ENCODE results near the gene TMPRSS5.
A peak's percentile ranks its signal among the peaks of the same experiment; 100 is the strongest.

TMPRSS5 gene

DNA sequence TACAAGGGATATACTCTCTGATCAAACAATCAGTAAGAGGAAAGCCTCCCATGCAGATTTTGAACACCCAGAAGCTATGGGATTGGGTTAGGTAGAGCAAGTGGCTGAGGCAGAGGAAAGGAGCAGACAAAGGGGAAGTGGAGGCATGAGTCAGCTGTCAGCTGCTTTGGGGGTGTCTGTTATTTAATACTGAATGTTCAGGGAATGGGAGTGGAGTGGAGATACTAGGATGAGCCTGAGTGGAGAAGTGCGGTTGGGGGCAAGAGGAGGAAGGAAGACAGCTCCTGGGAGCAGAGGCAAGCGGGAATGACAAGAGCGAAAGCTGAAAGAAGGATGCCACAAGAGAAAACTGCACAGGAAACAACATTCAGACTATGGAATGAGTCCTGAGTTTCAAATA, 22.7 kb upstream of the TMPRSS5 start:
- H3K4me3 ChIP-seq (ENCODE audit: control insufficient read depth, low read depth, low read length) = no peak overlapping the region
- DNase-seq (ENCODE audit: low read depth) = no peak
- TF ChIP-seq, protein P1, sequence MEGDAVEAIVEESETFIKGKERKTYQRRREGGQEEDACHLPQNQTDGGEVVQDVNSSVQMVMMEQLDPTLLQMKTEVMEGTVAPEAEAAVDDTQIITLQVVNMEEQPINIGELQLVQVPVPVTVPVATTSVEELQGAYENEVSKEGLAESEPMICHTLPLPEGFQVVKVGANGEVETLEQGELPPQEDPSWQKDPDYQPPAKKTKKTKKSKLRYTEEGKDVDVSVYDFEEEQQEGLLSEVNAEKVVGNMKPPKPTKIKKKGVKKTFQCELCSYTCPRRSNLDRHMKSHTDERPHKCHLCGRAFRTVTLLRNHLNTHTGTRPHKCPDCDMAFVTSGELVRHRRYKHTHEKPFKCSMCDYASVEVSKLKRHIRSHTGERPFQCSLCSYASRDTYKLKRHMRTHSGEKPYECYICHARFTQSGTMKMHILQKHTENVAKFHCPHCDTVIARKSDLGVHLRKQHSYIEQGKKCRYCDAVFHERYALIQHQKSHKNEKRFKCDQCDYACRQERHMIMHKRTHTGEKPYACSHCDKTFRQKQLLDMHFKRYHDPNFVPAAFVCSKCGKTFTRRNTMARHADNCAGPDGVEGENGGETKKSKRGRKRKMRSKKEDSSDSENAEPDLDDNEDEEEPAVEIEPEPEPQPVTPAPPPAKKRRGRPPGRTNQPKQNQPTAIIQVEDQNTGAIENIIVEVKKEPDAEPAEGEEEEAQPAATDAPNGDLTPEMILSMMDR (IDR thresholded peaks at IDR 0.05; ENCODE audit: control insufficient read depth, insufficient read depth, low read depth, low read length, missing control alignments) = no peak

DNA sequence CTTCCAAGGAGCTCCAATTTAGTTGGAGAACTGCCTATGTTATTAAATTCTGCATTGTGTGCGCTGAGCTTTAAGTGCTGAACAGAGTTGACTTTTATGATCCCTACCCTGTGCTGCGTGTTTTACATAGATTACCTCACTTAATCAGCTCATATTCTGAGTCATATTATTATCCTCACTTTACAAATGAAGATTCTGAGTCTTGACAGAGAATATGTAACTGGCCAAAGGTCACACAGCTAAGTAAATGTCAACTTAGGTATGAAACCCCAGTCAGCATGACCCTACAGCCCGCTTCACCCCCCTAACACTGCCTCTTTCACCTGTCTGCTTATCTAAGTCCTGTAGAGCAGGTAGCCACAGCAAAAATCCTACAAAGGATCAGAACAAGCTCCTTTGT, 19.8 kb upstream of the TMPRSS5 start:
- TF ChIP-seq, protein P1 (IDR thresholded peaks at IDR 0.05; ENCODE audit: control insufficient read depth, insufficient read depth, low read depth, low read length, missing control alignments) = no peak
- no peak overlapping the region for H3K4me3 ChIP-seq (ENCODE audit: control insufficient read depth, low read depth, low read length)
- no peak for DNase-seq (ENCODE audit: low read depth)

DNA sequence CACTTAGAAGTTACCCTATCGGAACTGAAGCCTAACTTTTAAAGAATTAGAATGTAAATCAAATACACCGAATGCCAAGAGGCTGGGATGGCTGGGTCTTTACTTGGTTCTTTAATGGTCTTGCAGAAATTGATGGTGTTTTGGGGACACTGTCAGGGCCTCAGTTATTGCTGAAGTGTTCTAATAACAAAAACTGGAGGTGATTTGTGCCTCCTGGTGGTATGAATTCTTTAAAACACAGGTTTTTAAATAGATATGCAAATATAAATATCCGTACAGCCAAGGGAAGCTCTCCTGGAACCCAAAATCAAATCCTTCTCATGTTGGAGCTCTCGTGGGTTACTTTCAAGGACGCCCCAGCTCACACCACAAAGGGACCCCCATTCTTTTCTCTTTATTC, 19.3 kb upstream of the TMPRSS5 start:
- TF ChIP-seq, protein P1 (IDR thresholded peaks at IDR 0.05; ENCODE audit: control insufficient read depth, insufficient read depth, low read depth, low read length, missing control alignments) = peak; percentile 4
- no peak overlapping the region for H3K4me3 ChIP-seq (ENCODE audit: control insufficient read depth, low read depth, low read length)
- DNase-seq (ENCODE audit: low read depth) = no peak

DNA sequence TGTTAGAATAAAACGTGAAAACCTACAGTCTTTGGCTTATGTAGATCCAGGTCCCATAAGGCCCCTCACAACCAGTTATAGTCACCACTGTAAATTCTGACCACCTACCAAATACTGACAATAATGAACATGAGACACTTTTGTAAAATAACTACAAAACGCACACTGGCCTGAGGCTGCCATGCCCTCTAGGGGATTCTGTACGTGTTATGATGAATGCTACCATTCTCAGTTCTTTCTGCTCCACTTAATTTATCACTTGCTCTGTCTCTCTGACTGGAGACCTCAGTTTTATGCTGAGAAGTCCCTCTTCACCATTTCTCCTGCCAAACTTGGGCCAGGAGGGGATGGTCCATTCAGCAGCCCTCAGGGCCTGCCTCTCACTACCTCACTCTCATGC, 18.7 kb upstream of the TMPRSS5 start:
- H3K4me3 ChIP-seq (ENCODE audit: control insufficient read depth, low read depth, low read length) = no peak overlapping the region
- DNase-seq (ENCODE audit: low read depth) = no peak
- TF ChIP-seq, protein P1 (IDR thresholded peaks at IDR 0.05; ENCODE audit: control insufficient read depth, insufficient read depth, low read depth, low read length, missing control alignments) = no peak

DNA sequence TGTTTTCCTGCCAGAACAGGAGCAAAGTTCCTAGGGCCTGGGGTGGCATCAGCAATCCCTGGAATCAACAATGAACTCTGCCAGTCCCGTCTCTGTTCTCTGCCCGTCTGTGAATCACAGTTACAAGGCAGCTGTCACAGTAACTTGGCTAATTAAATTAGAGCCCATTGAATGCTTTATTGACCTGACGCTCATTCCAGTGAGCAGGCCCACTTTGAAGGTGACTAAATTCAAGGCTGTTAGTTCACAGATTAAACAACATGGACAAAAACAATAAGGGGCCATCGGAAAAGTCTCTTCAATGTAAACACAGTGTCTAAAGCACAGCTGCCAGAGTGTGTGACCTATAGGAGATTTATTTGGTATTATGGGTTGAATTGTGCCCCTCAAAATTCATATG, 17.7 kb upstream of the TMPRSS5 start:
- no peak for DNase-seq (ENCODE audit: low read depth)
- TF ChIP-seq, protein P1 (IDR thresholded peaks at IDR 0.05; ENCODE audit: control insufficient read depth, insufficient read depth, low read depth, low read length, missing control alignments) = no peak
- no peak overlapping the region for H3K4me3 ChIP-seq (ENCODE audit: control insufficient read depth, low read depth, low read length)

DNA sequence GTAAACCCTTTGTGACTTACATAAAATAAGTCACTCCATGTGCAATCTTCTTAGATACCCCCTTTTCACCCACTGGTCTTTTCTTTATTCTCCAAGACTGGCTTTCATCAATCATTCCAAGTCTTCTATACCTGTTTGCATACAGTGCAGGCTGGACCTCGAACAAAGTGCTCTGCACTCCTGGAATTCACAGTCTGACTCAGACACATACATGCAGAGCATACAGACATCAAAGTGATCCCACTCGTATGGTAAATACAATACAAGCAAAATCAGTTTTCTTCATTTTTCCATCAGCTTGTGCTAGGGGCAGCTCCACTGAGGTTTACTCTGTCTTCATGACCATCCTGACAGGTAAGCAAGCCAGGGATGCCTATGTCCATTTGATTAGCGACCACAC, 16.8 kb upstream of the TMPRSS5 start:
- DNase-seq (ENCODE audit: low read depth) = no peak
- H3K4me3 ChIP-seq (ENCODE audit: control insufficient read depth, low read depth, low read length) = no peak overlapping the region
- TF ChIP-seq, protein P1 (IDR thresholded peaks at IDR 0.05; ENCODE audit: control insufficient read depth, insufficient read depth, low read depth, low read length, missing control alignments) = no peak

DNA sequence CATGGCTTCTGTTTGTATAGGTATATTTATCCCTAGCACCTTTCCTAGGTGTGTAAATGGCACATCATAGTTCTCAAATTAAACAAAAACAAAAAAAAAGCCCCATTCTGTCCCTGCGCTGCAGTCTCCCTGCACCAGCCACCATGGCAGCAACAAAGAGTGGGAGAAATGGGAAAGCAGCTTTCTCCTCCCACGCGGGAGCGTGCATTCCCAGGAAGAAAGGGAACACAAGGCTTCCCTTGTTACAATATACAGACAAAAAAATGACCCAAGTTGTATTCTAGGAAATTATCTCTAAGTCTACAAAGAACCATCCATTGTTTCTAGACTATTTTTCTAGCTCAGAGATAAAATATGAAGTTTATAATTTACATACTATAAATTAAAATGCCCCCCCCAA, 16.1 kb upstream of the TMPRSS5 start:
- TF ChIP-seq, protein P1 (IDR thresholded peaks at IDR 0.05; ENCODE audit: control insufficient read depth, insufficient read depth, low read depth, low read length, missing control alignments) = no peak
- DNase-seq (ENCODE audit: low read depth) = no peak
- H3K4me3 ChIP-seq (ENCODE audit: control insufficient read depth, low read depth, low read length) = no peak overlapping the region

All from AG09309 (cell line).